RKO (cell line): ENCODE results near the gene SYNGR4.

Source experiments
- DNase-seq: peaks from one replicate; pipeline ENCODE4 v3.0.0-alpha.2; 2016; ENCODE audit warnings: low spot score

SYNGR4 gene

DNA sequence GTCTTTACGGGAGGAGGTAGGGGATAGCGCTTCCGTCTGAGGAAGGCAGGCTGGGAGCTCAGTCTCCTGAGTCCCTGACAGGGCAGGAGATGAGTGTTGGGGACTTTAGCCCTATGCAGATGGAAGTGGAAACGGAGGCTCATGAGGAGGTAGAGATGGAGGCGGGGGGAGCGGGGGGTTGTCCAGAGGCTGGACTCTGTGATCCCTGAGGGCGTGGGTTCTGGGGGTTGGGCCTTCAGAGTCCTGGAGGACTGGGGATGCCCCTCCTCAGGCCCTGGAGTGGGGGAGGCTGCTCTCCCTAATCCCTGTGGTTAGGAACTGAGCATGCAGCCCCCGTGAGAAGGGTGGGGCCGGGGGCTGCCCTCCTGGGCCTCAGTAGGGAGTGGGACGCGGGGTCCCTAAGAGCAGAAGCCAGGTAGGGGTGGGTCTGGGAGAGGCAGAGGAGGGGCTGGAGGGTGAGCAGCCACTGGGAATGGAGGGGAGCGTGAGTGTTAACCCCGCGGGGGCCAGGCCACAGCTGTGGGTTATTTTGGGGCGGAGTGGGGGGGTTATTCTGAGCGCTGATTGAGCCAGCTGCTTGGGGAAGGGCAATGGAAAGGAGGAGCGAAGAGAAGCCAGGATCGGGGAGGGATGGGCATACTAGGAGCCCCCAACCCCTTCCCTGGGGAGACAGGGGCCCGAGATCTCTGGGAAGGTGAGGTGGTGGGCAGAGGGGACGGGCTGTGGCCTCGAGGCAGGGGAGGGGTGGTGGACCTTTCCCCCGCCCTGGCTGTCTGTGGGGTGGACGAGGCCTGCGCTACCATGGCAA lies 32.1 kb downstream of the SYNGR4 start:
- no peak for DNase-seq

GRCh38 chr19:48396824-48397176 lies 32.6 kb downstream of the SYNGR4 start:
- DNase-seq: no peak

DNA sequence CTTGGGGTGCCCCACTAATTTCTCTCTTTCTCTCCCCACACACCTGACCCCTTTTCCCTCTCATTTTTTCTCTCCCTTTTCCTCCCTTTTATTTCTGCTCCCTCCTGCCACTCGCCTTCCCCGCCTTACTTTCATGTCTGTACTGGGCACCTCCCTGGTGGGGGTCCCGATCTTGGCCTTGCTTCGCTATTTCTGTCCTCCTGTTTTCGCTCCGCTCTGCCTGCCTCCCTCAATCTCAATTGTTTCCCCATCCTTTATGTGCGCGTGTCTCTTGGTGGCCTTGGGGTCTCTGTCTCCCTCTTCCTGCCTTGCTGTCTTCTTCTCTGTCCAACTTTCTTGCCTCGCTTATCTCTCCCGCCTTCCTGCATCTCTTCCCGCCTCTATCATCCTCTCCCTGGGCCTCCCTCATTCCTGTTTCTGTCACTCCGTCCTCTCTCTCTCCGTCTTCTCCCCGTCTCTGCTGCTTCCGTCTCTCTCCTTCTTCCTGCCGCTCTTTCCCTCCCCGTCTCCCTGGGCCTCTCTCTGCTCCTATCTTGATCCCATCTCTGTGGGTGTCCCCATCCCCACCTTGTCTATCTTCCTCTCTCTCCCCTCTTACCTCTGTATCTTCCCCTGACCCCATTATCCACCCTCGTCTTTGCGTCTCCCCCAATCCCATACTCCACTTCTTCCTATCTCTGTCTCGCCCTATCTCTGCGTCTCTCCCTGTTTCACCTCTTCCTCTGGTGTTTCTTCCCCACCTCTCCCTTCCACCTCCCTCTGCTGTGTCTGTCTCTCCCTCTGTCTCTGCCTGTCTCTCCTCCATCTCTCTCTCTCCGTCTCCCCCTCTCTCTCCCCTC lies 33.3 kb downstream of the SYNGR4 start:
- DNase-seq: no peak

- DNase-seq: no peak
These were observed 33.9 kb downstream of the SYNGR4 start for GRCh38 chr19:48398102-48398374.

DNA sequence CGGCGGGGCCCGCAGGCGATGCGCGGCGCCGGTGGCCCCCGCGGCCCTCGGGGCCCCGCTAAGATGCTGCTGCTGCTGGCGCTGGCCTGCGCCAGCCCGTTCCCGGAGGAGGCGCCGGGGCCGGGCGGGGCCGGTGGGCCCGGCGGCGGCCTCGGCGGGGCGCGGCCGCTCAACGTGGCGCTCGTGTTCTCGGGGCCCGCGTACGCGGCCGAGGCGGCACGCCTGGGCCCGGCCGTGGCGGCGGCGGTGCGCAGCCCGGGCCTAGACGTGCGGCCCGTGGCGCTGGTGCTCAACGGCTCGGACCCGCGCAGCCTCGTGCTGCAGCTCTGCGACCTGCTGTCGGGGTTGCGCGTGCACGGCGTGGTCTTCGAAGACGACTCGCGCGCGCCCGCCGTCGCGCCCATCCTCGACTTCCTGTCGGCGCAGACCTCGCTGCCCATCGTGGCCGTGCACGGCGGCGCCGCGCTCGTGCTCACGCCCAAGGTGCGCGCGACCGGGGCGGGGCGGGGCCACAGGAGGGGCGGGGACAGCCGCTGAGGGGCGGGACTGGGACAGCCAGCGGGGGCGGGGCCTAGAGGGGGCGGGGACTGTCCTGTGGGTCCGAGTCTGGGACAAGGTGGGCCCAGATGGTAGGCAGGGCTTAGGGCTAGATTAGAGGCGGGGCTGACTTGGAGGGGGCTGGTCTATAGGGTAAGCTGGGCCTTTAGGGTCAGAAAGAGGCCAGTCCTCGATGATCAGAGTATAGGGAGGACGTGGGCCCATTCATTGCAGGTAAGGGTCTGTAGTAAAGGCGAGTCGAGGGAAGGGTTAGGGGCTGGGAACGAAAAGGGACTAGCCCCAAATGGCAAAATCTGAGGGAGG lies 34.4 kb downstream of the SYNGR4 start:
- DNase-seq: peak; percentile 98

- peak; percentile 88 for DNase-seq
These were observed 36.0 kb downstream of the SYNGR4 start for GRCh38 chr19:48400018-48400742.

DNA sequence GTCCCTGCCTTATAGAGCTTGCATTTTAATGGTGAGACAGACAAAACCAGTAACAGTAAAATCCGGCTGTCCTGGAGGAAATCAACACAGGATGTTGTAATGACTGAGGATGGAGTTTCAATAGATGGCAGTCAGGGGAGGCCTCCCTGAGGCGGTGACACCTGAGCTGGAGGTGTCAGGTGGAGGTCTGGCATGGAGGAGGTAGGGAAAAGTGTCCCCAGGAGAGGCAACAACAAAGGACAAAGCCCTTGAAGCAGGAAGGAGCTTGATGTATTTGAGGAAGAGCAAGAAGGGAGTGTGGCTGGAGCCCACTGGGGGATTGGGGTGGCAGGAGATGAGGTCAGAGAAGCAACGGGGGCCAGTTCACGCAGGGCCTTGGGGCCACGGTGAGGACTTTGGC lies 37.1 kb downstream of the SYNGR4 start:
- no peak for DNase-seq

DNA sequence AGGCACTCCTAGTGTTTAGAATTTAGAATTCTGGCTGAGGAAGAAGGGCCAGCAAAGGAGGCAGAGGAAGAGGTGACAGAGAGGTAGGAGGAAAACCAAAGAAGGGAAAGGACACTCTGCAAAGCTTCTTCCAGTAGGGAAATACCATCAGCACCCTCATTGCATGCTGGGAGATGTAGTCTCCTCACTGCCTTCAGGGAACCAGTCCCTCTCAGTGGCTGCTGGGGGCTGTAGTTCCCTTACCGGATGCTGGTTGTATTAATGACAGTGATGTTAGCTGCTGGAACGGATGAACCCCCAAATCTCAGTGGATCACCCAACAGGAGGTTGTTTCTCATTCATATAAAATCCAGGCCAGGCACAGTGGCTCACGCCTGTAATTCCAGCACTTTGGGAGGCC lies 39.4 kb downstream of the SYNGR4 start:
- DNase-seq: peak; percentile 69

- DNase-seq: no peak
These were observed 41.0 kb downstream of the SYNGR4 start for GRCh38 chr19:48405010-48405659.

DNA sequence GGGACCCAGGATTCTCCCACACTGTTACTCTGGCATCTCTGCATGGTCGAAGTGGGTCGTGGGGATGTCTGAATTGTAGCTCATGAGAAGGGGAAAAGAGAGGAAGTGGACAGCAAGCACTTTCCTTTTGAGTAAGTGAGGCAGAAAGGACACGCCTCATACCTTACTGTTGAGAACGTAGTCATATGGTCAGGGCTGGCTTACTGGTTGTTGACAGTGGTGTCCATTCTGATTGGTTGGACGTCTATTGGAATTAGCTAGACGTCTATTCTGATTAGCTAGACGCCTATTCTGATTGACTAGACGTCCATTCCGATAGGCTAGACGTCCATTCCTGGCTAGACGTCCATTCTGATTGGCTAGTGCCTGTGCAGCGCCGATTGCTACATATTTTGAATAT lies 41.7 kb downstream of the SYNGR4 start:
- no peak for DNase-seq

GRCh38 chr19:48413879-48414587 lies 49.9 kb downstream of the SYNGR4 start:
- no peak for DNase-seq

DNA sequence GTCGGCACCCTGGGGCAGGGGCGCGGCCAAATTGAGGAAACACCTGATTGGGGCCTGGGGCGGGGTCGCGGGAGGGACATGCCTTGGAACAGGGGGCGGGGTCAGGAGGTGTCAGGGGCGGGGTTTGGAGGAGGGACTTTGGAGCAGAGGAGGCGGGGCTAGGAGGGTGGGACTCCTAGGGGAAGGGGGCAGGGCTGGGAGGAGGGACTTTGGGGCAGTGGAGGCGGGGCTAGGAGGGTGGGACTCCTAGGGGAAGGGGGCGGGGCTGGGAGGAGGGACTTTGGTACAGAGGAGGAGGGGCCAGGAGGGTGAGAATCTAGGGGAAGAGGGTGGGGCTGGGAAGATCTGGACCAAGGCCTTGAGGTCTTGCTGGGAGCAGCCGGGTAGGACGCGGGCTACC lies 51.2 kb downstream of the SYNGR4 start:
- DNase-seq: peak; percentile 77

DNA sequence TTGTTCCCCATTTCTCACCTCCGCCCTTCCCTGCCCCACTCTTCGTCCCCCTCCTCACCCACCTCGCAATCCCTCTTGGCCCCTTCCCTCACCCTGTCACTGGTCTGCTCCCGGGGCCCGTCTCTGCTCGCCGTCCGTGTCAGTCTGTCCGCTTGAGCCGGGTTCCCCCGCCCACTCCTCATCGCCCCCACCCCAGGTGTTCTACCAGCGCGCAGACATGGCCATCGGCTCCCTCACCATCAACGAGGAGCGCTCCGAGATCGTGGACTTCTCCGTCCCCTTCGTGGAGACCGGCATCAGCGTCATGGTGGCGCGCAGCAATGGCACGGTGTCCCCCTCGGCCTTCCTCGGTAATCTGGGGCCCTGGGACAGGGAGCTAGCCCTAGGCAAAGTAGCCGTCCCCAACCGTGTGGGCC lies 51.6 kb downstream of the SYNGR4 start:
- no peak for DNase-seq

DNA sequence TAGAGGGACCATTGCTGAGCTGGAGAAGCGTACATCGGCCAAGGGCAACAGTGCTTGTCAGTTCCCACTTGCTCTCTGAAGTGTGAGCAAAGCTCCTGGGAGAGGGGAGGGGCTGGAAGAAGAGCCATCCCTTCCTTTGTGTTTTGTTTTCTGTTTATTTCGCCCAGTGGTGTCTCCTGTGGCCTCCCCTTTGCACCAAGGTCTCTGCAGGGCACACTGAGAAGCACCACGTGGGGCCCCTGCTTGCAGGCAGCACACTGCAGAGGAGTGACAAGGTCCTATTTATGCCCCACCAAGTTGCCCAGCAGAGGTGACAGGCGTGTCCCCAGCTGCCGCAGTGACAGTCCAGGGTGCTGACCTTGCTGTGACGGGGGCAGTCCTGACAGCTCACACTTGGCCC lies 53.3 kb downstream of the SYNGR4 start:
- no peak for DNase-seq

GRCh38 chr19:48418317-48419064 lies 54.3 kb downstream of the SYNGR4 start:
- DNase-seq: no peak

GRCh38 chr19:48419158-48419920 lies 55.2 kb downstream of the SYNGR4 start:
- no peak for DNase-seq

- no peak for DNase-seq
These were observed 57.4 kb downstream of the SYNGR4 start for GRCh38 chr19:48421548-48421947.

- DNase-seq: no peak
These were observed 60.6 kb downstream of the SYNGR4 start for GRCh38 chr19:48424694-48425219.
